ENCODE results near the gene ZNF728.
"Not testable (repeated sequence)": the region's sequence is repeated elsewhere in the genome, so short reads cannot be mapped to it uniquely, and the experiment has no call there.

Gene ZNF728

GRCh38 chr19:23002690-23003422 is at the start of gene ZNF728:
ZNF728 (minus strand) TSS chr19:23003176; CDS start chr19:23003030, 146 bp downstream.
- no peak for DNase-seq (ENCODE audit: low spot score)

GRCh38 chr19:23052349-23052748 is 49.4 kb upstream of the ZNF728 start:
- no peak for DNase-seq (ENCODE audit: low spot score)

- DNase-seq (ENCODE audit: low spot score) = no peak
These were observed 46.3 kb upstream of the ZNF728 start for GRCh38 chr19:23049256-23049655.

GRCh38 chr19:23046743-23047142 is 43.8 kb upstream of the ZNF728 start:
- no peak for DNase-seq (ENCODE audit: low spot score)

GRCh38 chr19:23033721-23034120 is 30.7 kb upstream of the ZNF728 start:
- no peak for DNase-seq (ENCODE audit: low spot score)

- no peak for DNase-seq (ENCODE audit: low spot score)
These were observed 12.7 kb upstream of the ZNF728 start for GRCh38 chr19:23015660-23016059.

- not testable (repeated sequence) for DNase-seq (ENCODE audit: low spot score)
These were observed 8.0 kb downstream of the ZNF728 start for GRCh38 chr19:22994957-22995356.

GRCh38 chr19:22976248-22976647 is 26.7 kb downstream of the ZNF728 start:
- no peak for DNase-seq (ENCODE audit: low spot score)

- DNase-seq (ENCODE audit: low spot score) = not testable (repeated sequence)
These were observed 27.3 kb downstream of the ZNF728 start for GRCh38 chr19:22975546-22976136.

- DNase-seq (ENCODE audit: low spot score) = no peak
These were observed 57.4 kb downstream of the ZNF728 start for GRCh38 chr19:22945560-22945959.

- DNase-seq (ENCODE audit: low spot score) = no peak
These were observed 67.8 kb downstream of the ZNF728 start for GRCh38 chr19:22935151-22935550.

- not testable (repeated sequence) for DNase-seq (ENCODE audit: low spot score)
These were observed 75.4 kb downstream of the ZNF728 start for GRCh38 chr19:22927576-22927975.

GRCh38 chr19:22925181-22925580 is 77.8 kb downstream of the ZNF728 start:
- not testable (repeated sequence) for DNase-seq (ENCODE audit: low spot score)

Measured in activated CD4-positive, alpha-beta T cell treated with anti-CD3 and anti-CD28 coated beads, Interleukin-2, Interleukin-4, amounts not matched to agents 100 ng/mL and 50 ng/mL, durations not matched to agents 16 hours and 8 hours (primary cell).